ENCODE data around the gene HABP2.

GRCh38 chr10:113530476-113530875, 22.4 kb upstream of the HABP2 start:
- TF ChIP-seq CTCF (conservative IDR thresholded peaks at IDR 0.05; ENCODE audit: low read depth, low read length) = no peak
- no peak for TF ChIP-seq EZH2phosphoT487 (IDR thresholded peaks at IDR 0.05; ENCODE audit: borderline replicate concordance, low read length)
- no peak for TF ChIP-seq EZH2 (IDR thresholded peaks at IDR 0.05; ENCODE audit: low read length, unreplicated experiment)

All from PC-3 (cell line).